ENCODE data around the gene TRAF3. TPM values are rescaled to one million over a fixed set of nuclear protein-coding genes. Genes with fewer than 3 reads are reported as not detected.

TRAF3 gene, protein sequence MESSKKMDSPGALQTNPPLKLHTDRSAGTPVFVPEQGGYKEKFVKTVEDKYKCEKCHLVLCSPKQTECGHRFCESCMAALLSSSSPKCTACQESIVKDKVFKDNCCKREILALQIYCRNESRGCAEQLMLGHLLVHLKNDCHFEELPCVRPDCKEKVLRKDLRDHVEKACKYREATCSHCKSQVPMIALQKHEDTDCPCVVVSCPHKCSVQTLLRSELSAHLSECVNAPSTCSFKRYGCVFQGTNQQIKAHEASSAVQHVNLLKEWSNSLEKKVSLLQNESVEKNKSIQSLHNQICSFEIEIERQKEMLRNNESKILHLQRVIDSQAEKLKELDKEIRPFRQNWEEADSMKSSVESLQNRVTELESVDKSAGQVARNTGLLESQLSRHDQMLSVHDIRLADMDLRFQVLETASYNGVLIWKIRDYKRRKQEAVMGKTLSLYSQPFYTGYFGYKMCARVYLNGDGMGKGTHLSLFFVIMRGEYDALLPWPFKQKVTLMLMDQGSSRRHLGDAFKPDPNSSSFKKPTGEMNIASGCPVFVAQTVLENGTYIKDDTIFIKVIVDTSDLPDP
- total RNA-seq (10 to 100 TPM in 7 of 10 donors, 1 to 10 TPM in 3; 8.4 to 15.6 (median 10.9) TPM), polyA plus RNA-seq (1 to 10 TPM; 2.3 to 2.7 TPM)
- long read RNA-seq, donor 1, full-length matches to known transcripts: 7 of 16 reads
- long read RNA-seq, donor 1, partial matches to known transcripts: 0 of 16 reads
- long read RNA-seq, donor 1, other reads (novel, unspliced or antisense): 9 of 16 reads
- long read RNA-seq, donor 2, full-length matches to known transcripts: 7 of 17 reads
- long read RNA-seq, donor 2, partial matches to known transcripts: 0 of 17 reads
- long read RNA-seq, donor 2, other reads (novel, unspliced or antisense): 10 of 17 reads
- long read RNA-seq, donor 3, partial matches to known transcripts: 0 of 7 reads
- long read RNA-seq, donor 3, other reads (novel, unspliced or antisense): 4 of 7 reads

DNA sequence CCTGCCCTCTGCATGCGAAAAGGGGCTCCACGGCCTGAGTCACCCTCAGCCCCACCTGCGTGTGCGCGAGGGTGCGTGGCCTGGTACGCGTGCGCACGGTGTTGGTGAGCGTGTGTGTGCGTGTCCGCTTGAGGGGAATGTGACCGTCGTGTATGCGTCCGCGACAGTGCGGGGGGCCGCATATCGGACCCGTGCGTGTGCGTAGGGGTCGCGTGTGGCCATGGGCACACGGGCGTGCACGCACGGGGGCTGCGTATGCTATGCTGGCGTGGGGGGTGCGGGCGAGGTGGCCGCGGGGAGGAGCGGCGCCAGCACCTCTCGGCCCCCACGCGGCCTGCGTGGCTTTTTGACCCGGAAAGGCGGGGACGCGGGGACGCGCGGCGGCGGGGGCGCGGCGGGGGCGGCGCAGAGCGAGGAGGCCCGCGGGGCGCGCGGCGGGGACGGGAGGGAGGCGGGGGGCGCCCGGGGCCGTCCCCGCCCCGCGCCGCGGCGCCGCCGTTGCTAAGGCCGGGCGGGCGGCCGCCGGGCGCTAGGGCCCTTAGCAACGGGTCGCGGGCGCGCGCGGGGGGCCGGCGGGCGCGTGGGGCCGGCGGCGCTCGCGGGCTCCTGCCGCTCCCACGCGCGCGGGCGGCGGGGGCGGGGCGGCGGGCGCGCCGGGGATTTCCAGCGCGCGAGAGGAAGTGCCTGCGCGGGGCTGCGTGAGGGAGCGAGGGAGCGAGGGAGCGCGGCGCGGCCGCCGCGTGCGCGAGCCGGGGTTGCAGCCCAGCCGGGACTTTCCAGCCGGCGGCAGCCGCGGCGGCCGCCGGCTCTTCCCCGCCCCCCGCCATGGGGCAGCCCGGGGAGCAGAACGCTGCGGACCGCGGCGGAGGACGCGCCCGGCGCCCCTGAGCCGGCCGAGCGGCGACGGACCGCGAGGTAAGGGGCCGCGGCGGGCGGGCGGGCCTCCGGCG lies at the start of gene TRAF3:
Gene TRAF3, plus strand, starts transcription at position 689 of the 950 bp plus-strand sequence. CDS start 92,753 bp downstream, outside the sequence.
- Histone ChIP-seq H3K27ac (peak within 1 kb of the TSS; percentile 48 to 94 (median 85)), H3K9me3 (no peaks in the 10 kb centered on the region), H3K27me3 (no peaks in the 10 kb centered on the region), H3K4me1 (peaks cover 0 to 51% (median 16%) of the 10 kb centered on the region in 9 donors), H3K36me3 (no peaks in the 10 kb centered on the region), H3K4me3 (peak within 1 kb of the TSS; percentile 1 to 94 (median 71))
- ATAC-seq: peak; percentile 48 to 77 (median 65)
- DNase-seq: peak; percentile 58 to 72
- intact Hi-C loops (cut with DNase I): loop anchor here in 6 of 10 donors (5.0 to 10.0 kb wide), 2 partner anchors 138 to 140 kb away; no protein-coding TSS in a partner anchor
- 16 to 36% methylated on average over 63 to 153 of the region's 163 CpGs for WGBS, 2 donors
- TF ChIP-seq, protein P1, sequence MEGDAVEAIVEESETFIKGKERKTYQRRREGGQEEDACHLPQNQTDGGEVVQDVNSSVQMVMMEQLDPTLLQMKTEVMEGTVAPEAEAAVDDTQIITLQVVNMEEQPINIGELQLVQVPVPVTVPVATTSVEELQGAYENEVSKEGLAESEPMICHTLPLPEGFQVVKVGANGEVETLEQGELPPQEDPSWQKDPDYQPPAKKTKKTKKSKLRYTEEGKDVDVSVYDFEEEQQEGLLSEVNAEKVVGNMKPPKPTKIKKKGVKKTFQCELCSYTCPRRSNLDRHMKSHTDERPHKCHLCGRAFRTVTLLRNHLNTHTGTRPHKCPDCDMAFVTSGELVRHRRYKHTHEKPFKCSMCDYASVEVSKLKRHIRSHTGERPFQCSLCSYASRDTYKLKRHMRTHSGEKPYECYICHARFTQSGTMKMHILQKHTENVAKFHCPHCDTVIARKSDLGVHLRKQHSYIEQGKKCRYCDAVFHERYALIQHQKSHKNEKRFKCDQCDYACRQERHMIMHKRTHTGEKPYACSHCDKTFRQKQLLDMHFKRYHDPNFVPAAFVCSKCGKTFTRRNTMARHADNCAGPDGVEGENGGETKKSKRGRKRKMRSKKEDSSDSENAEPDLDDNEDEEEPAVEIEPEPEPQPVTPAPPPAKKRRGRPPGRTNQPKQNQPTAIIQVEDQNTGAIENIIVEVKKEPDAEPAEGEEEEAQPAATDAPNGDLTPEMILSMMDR (IDR thresholded peaks at IDR 0.05): no peak

DNA sequence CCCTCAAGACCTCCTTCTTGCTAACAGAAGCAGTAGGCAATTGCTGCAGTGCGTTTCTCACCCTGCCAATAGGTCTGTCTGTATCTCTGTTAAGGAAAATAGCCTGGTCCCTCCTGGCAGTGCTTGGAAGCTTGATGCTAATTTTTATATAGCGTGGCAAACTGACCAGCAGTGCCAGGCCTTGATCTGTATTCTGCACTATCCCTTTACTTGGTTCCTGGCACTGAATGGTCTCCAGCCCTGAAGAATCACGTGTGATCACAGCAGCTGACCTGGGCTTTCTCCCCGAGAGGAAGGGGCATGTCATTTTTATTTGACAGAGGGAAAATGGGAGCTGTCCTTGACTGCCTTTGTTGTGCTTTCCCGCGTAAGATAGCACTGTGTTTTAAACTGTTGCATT lies 48.7 kb upstream of the TRAF3 start:
- no peaks in the 10 kb centered on the region for H3K9me3 ChIP-seq
- no peaks in the 10 kb centered on the region for H3K4me1 ChIP-seq
- WGBS, 2 donors: 86 to 92% methylated on average over 6 of the region's 6 CpGs
- ATAC-seq (no peak), DNase-seq (no peak)
- no peak overlapping the region for H3K27ac ChIP-seq
- H3K36me3 ChIP-seq: peaks cover 0 to 76% (median 24%) of the 10 kb centered on the region in 9 donors
- no peak overlapping the region for H3K4me3 ChIP-seq
- H3K27me3 ChIP-seq: no peaks in the 10 kb centered on the region
- TF ChIP-seq, protein P1 (IDR thresholded peaks at IDR 0.05): no peak
- intact Hi-C loops (cut with DNase I): no loop called here

DNA sequence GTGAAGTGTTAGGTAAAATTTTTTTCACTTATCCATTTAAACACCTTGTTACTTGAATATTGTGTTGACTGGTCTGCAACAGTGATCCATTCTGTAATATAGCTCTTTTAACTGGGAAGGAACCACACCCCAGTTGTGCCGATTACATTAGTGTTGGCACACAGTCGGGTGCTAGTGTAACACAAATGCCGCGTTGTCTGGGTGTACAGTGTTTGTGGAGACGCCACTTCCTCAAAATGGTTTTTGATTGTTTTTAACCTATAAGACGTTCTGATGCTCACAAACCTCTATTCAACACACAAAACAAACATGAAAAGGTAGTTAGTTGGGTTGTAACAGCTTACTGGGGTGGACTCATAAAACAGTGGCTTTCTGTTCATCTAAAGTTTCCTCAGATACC lies 48.0 kb upstream of the TRAF3 start:
- no peak overlapping the region for H3K27ac ChIP-seq
- ATAC-seq: no peak
- DNase-seq: no peak
- WGBS, 2 donors: 87 to 89% methylated on average over 6 of the region's 6 CpGs
- peaks cover 0 to 68% (median 16%) of the 10 kb centered on the region in 9 donors for H3K36me3 ChIP-seq
- no peak overlapping the region for H3K4me3 ChIP-seq
- no peaks in the 10 kb centered on the region for H3K9me3 ChIP-seq
- TF ChIP-seq, protein P1 (IDR thresholded peaks at IDR 0.05): no peak
- H3K27me3 ChIP-seq: no peaks in the 10 kb centered on the region
- no peaks in the 10 kb centered on the region for H3K4me1 ChIP-seq
- intact Hi-C loops (cut with DNase I): no loop called here
